Colonic mucosa (tissue), 4 donors: ENCODE data around the gene MED20. TPM values are rescaled to one million over a fixed set of nuclear protein-coding genes. Genes with fewer than 3 reads are reported as not detected.

Experiments
- DNase-seq: peaks from one replicate; pipeline ENCODE4 v3.0.0-alpha.2; 2020
- H3K27ac ChIP-seq: fragments of 200-600 bp; one replicate; pipeline ENCODE4 v1.8.0; 2021
- H3K27me3 ChIP-seq: fragments of 200-600 bp; one replicate; pipeline ENCODE4 v1.8.0; 2021
- H3K36me3 ChIP-seq: fragments of 200-600 bp; one replicate; pipeline ENCODE4 v1.8.0; 2021
- H3K4me1 ChIP-seq: fragments of 200-600 bp; one replicate; pipeline ENCODE4 v1.8.0; 2021; ENCODE audit warnings: mild to moderate bottlenecking
- H3K4me3 ChIP-seq: fragments of 200-600 bp; one replicate; pipeline ENCODE4 v1.8.0; 2021
- H3K9ac ChIP-seq, 2 donors: one replicate each; pipeline ENCODE4 v1.7.0; 2013; ENCODE audit warnings: control low read depth in 2 of 2, low read depth in 2 of 2, low read length in 2 of 2
- H3K9me3 ChIP-seq: fragments of 200-600 bp; one replicate; pipeline ENCODE4 v1.8.0; 2021
- CTCF ChIP-seq: fragments of 200-600 bp; IDR thresholded peaks from one replicate; pipeline ENCODE4 v1.8.0; 2022; ENCODE audit warnings: antibody characterized with exemption, mild to moderate bottlenecking
- intact Hi-C: fragments of 100-400 bp; cut with DNase I; formaldehyde crosslinking; loops from one replicate; pipeline ENCODE4 v1.14.1; 2022
- total RNA-seq, 2 donors: library from RNA; stranded (reverse); fragmentation: NEBNext Ultra II Directional in 1 of 2; extraction: Animal tissue kit (Norgen Biotek cat#: 25700) in 1 of 2; gene quantifications; one replicate each; pipeline ENCODE4 v1.2.1, GENCODE V29; 2021
- donor health status: healthy.
- donor health status: DM: no; HTN: no; CAD: no.
- donor health status: DM: no; HTN: no; CAD: no.

MED20 gene
- total RNA-seq, 2 donors from 2014 or later: 15.0 to 22.9 TPM

GRCh38 chr6:41901882-41902519, 18.9 kb downstream of the MED20 start:
- Histone ChIP-seq H3K9ac (no peak overlapping the region), H3K27ac (no peak overlapping the region), H3K27me3 (no peaks in the 10 kb centered on the region), H3K36me3 (no peaks in the 10 kb centered on the region), H3K4me3 (no peak overlapping the region), H3K4me1 (no peaks in the 10 kb centered on the region), H3K9me3 (no peaks in the 10 kb centered on the region)
- intact Hi-C loops: no loop called here
- TF ChIP-seq CTCF: no peak
- DNase-seq: peak; percentile 34

GRCh38 chr6:41900861-41901260, 20.1 kb downstream of the MED20 start:
- TF ChIP-seq CTCF: no peak
- H3K4me3 ChIP-seq: no peak overlapping the region
- DNase-seq: no peak
- H3K9me3 ChIP-seq: no peaks in the 10 kb centered on the region
- H3K27ac ChIP-seq: no peak overlapping the region
- no peaks in the 10 kb centered on the region for H3K4me1 ChIP-seq
- H3K9ac ChIP-seq: no peak overlapping the region
- no peaks in the 10 kb centered on the region for H3K27me3 ChIP-seq
- intact Hi-C loops: no loop called here
- H3K36me3 ChIP-seq: no peaks in the 10 kb centered on the region

GRCh38 chr6:41896281-41896680, 24.7 kb downstream of the MED20 start:
- H3K36me3 ChIP-seq: no peaks in the 10 kb centered on the region
- H3K4me1 ChIP-seq: no peaks in the 10 kb centered on the region
- no peaks in the 10 kb centered on the region for H3K27me3 ChIP-seq
- no peak for DNase-seq
- no peaks in the 10 kb centered on the region for H3K9me3 ChIP-seq
- no peak for TF ChIP-seq CTCF
- no peak overlapping the region for H3K9ac ChIP-seq
- H3K4me3 ChIP-seq: no peak overlapping the region
- H3K27ac ChIP-seq: peak overlapping the region; percentile 42
- intact Hi-C loops: no loop called here

GRCh38 chr6:41895300-41896233, 25.4 kb downstream of the MED20 start, which contains the start of gene USP49:
Gene USP49, minus strand, starts transcription at chr6:41895375. Its CDS starts 88,392 bp downstream, at chr6:41806983.
- peak within 1 kb of the TSS; percentile 74 to 77 for H3K9ac ChIP-seq
- TF ChIP-seq CTCF: no peak
- DNase-seq: peak; percentile 92
- no peaks in the 10 kb centered on the region for H3K36me3 ChIP-seq
- no peaks in the 10 kb centered on the region for H3K9me3 ChIP-seq
- H3K4me3 ChIP-seq: peak within 1 kb of the TSS; percentile 65
- intact Hi-C loops: no loop called here
- no peaks in the 10 kb centered on the region for H3K27me3 ChIP-seq
- H3K27ac ChIP-seq: peak within 1 kb of the TSS; percentile 42
- H3K4me1 ChIP-seq: no peaks in the 10 kb centered on the region

GRCh38 chr6:41894366-41895299, 26.3 kb downstream of the MED20 start:
- Histone ChIP-seq H3K27me3 (no peaks in the 10 kb centered on the region), H3K4me1 (no peaks in the 10 kb centered on the region), H3K36me3 (no peaks in the 10 kb centered on the region), H3K9me3 (no peaks in the 10 kb centered on the region), H3K27ac (peak overlapping the region; percentile 42), H3K9ac (peak overlapping the region; percentile 46 to 77), H3K4me3 (peak overlapping the region; percentile 65)
- intact Hi-C loops: no loop called here
- no peak for TF ChIP-seq CTCF
- no peak for DNase-seq
